Coronary artery (tissue), 2 donors: ENCODE measurements around the gene RAI1.

Source experiments
- DNase-seq: peaks from one replicate; pipeline ENCODE4 v3.0.0-alpha.2; 2017; ENCODE audit warnings: low spot score
- H3K27ac ChIP-seq, 2 donors: fragments of 200-600 bp; sonication (generic); one replicate each; pipeline ENCODE4 v1.5.1; 2016 to 2019
- H3K4me3 ChIP-seq: fragments of 200-600 bp; sonication (generic); 2 replicates; pipeline ENCODE4 v1.5.1; 2016; ENCODE audit warnings: mild to moderate bottlenecking, moderate library complexity
- CTCF ChIP-seq: fragments of 200-600 bp; sonication (generic); IDR thresholded peaks from one replicate; pipeline ENCODE4 v1.5.1; 2019; ENCODE audit warnings: antibody characterized with exemption

Gene RAI1

GRCh38 chr17:17744116-17744515 is 62.9 kb downstream of the RAI1 start:
- no peak overlapping the region for H3K27ac ChIP-seq
- H3K4me3 ChIP-seq = no peak overlapping the region
- no peak for DNase-seq
- no peak for TF ChIP-seq CTCF

GRCh38 chr17:17745476-17746455 is 64.5 kb downstream of the RAI1 start:
- TF ChIP-seq CTCF = no peak
- DNase-seq = no peak
- peak overlapping the region in 1 of 2 donors; percentile 7 for H3K27ac ChIP-seq
- no peak overlapping the region for H3K4me3 ChIP-seq

GRCh38 chr17:17748179-17748578 is 66.9 kb downstream of the RAI1 start:
- no peak overlapping the region for H3K27ac ChIP-seq
- DNase-seq = no peak
- no peak for TF ChIP-seq CTCF

GRCh38 chr17:17748604-17749003 is 67.3 kb downstream of the RAI1 start:
- no peak overlapping the region for H3K4me3 ChIP-seq
- peak overlapping the region in 1 of 2 donors; percentile 66 for H3K27ac ChIP-seq
- TF ChIP-seq CTCF = no peak
- no peak for DNase-seq

More at GRCh38 chr17:17748179-17748578, 66.9 kb downstream of the RAI1 start:
- H3K4me3 ChIP-seq = no peak overlapping the region

GRCh38 chr17:17749025-17749772 is 67.9 kb downstream of the RAI1 start:
- no peak for TF ChIP-seq CTCF
- Histone ChIP-seq H3K4me3 (peak overlapping the region; percentile 28), H3K27ac (peak overlapping the region in 1 of 2 donors; percentile 66)
- no peak for DNase-seq

- Histone ChIP-seq H3K4me3 (no peak overlapping the region), H3K27ac (peak overlapping the region in 1 of 2 donors; percentile 66)
- TF ChIP-seq CTCF = no peak
- no peak for DNase-seq
Measured at GRCh38 chr17:17749921-17750320, 68.7 kb downstream of the RAI1 start.
